Measurements from ENCODE around the gene ASB7.

DNA sequence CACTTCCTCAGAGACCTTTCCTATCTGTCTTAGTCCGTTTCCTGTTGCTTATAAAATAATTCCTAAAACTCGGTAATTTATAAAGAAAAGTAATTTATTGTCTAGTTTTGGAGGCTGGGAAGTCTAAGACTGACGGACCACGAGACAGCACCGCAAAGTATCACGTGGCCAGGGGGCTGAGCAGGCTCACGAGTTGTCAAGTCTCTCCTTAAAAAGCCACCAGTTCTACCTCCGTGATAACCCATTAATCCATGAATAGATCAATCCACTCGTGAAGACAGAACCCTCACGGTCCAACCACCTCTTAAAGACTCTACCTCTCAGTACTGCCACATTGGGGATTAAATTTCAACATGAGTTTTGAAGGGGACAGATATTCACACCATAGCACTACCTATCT, 1.2 kb upstream of the ASB7 start:
- TF ChIP-seq, protein P1, sequence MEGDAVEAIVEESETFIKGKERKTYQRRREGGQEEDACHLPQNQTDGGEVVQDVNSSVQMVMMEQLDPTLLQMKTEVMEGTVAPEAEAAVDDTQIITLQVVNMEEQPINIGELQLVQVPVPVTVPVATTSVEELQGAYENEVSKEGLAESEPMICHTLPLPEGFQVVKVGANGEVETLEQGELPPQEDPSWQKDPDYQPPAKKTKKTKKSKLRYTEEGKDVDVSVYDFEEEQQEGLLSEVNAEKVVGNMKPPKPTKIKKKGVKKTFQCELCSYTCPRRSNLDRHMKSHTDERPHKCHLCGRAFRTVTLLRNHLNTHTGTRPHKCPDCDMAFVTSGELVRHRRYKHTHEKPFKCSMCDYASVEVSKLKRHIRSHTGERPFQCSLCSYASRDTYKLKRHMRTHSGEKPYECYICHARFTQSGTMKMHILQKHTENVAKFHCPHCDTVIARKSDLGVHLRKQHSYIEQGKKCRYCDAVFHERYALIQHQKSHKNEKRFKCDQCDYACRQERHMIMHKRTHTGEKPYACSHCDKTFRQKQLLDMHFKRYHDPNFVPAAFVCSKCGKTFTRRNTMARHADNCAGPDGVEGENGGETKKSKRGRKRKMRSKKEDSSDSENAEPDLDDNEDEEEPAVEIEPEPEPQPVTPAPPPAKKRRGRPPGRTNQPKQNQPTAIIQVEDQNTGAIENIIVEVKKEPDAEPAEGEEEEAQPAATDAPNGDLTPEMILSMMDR (conservative IDR thresholded peaks at IDR 0.05): no peak
- TF ChIP-seq ZFX (IDR thresholded peaks at IDR 0.05): no peak
